PFSK-1 (cell line): Measurements from ENCODE around the gene MALAT1.

Experiments
- FOXP2 ChIP-seq: optimal IDR thresholded peaks from 2 replicates; pipeline ENCODE3; 2011; ENCODE audit warnings: borderline replicate concordance, control low read depth, inconsistent platforms; ENCODE audit not compliant: insufficient read depth; ENCODE audit errors: extremely low read length, extremely low read depth
- POLR2AphosphoS5 ChIP-seq: IDR thresholded peaks from 2 replicates; pipeline ENCODE4 v1.6.1; 2012; ENCODE audit warnings: low read depth, mild to moderate bottlenecking, control low read depth, low read length, moderate library complexity
- SIN3A ChIP-seq: IDR thresholded peaks from 2 replicates; pipeline ENCODE4 v1.6.1; 2012; ENCODE audit warnings: mild to moderate bottlenecking, low read length, moderate library complexity, borderline replicate concordance; ENCODE audit not compliant: insufficient read depth
- TAF1 ChIP-seq: IDR thresholded peaks from 2 replicates; pipeline ENCODE4 v1.6.1; 2012; ENCODE audit warnings: low read length, control low read depth, borderline replicate concordance; ENCODE audit not compliant: insufficient read depth
- TF ChIP-seq, protein P1 (sequence below), 2 experiments: IDR thresholded peaks; 2 replicates each; pipeline versions ENCODE4 v1.6.1 to v1.8.0; 2011 to 2012; ENCODE audit warnings: low read depth in 2 of 2, low read length in 2 of 2, control low read depth in 1 of 2, inconsistent platforms in 1 of 2, mild to moderate bottlenecking in 1 of 2, moderate library complexity in 1 of 2; ENCODE audit not compliant: insufficient read depth in 1 of 2

DNA sequence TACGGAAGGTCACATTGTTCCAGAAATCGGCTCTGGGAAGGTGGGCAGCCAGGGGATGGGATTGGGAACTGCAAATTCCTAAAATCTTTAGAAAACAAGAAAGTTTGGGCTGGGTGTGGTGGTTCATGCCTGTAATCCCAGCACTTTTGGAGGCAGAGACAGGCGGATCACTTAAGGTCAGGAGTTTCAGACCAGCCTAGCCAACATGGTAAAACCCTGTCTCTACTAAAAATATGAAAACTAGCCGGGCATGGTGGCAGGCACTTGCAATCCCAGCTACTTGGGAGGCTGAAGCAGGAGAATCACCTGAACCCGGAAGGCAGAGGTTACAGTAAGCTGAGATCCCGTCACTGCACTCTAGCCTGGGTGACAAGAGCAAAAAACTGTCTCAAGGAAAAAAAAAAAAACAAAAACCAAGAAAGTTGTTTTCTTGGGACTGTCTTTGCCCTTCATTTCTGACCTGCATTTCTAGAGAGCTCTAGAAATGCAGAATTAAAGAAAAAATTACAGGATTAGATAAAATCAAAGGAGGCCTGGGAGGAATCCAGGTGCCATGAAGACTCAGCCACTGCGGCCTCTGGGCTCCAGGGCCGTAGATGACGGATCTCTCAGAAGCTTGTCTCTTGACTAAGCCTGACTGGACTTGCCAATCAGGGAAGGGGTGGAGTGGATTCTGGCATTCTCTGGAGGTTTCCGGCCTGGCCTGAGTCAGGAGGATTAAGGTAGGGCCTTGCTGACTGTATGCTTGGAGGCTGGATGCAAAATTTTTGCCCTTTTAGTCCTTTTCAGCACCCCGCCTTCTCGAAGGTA, 5.3 kb upstream of the MALAT1 start:
- TF ChIP-seq, protein P1, sequence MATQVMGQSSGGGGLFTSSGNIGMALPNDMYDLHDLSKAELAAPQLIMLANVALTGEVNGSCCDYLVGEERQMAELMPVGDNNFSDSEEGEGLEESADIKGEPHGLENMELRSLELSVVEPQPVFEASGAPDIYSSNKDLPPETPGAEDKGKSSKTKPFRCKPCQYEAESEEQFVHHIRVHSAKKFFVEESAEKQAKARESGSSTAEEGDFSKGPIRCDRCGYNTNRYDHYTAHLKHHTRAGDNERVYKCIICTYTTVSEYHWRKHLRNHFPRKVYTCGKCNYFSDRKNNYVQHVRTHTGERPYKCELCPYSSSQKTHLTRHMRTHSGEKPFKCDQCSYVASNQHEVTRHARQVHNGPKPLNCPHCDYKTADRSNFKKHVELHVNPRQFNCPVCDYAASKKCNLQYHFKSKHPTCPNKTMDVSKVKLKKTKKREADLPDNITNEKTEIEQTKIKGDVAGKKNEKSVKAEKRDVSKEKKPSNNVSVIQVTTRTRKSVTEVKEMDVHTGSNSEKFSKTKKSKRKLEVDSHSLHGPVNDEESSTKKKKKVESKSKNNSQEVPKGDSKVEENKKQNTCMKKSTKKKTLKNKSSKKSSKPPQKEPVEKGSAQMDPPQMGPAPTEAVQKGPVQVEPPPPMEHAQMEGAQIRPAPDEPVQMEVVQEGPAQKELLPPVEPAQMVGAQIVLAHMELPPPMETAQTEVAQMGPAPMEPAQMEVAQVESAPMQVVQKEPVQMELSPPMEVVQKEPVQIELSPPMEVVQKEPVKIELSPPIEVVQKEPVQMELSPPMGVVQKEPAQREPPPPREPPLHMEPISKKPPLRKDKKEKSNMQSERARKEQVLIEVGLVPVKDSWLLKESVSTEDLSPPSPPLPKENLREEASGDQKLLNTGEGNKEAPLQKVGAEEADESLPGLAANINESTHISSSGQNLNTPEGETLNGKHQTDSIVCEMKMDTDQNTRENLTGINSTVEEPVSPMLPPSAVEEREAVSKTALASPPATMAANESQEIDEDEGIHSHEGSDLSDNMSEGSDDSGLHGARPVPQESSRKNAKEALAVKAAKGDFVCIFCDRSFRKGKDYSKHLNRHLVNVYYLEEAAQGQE (IDR thresholded peaks at IDR 0.05; ENCODE audit: insufficient read depth in 1 of 2, low read depth in 2 of 2, low read length in 2 of 2), result no peak
- TF ChIP-seq POLR2AphosphoS5 (peak; percentile 52; the same call in 1 of the 2 replicates), TAF1 (peak; percentile 61; the same call in 1 of the 2 replicates), SIN3A (no peak), FOXP2 (no peak)
